Neural cell (in vitro differentiated cells): ENCODE data around the gene NELL1. TPM values are rescaled to one million over a fixed set of nuclear protein-coding genes. Genes with fewer than 3 reads are reported as not detected.

Source experiments
- H2AFZ ChIP-seq: fragments of 200-600, 300-800 bp; sonication (generic), shearing (Covaris generic); 2 replicates; pipeline ENCODE4 v1.6.0; 2014; ENCODE audit warnings: low read depth, mild to moderate bottlenecking, antibody characterized with exemption, low read length, moderate library complexity
- H3F3A ChIP-seq: fragments of 200-600 bp; shearing (Covaris generic); 2 replicates; pipeline ENCODE4 v1.6.1; 2016; ENCODE audit warnings: mild to moderate bottlenecking, moderate library complexity, mixed read lengths, antibody characterized with exemption, low read length; ENCODE audit not compliant: insufficient read depth, poor library complexity, severe bottlenecking
- H3K27ac ChIP-seq: fragments of 200-600, 300-800 bp; sonication (generic), shearing (Covaris generic); 2 replicates; pipeline ENCODE4 v1.5.1; 2014; ENCODE audit warnings: mild to moderate bottlenecking, low read length, moderate library complexity
- H3K27me3 ChIP-seq: fragments of 300-800, 200-600 bp; sonication (generic), shearing (Covaris generic); 2 replicates; pipeline ENCODE4 v1.6.0; 2014; ENCODE audit warnings: mild to moderate bottlenecking, low read depth, low read length, moderate library complexity; ENCODE audit not compliant: insufficient read depth
- H3K36me3 ChIP-seq: fragments of 300-800, 200-600 bp; sonication (generic), shearing (Covaris generic); 2 replicates; pipeline ENCODE4 v1.5.1; 2014; ENCODE audit warnings: mild to moderate bottlenecking, antibody characterized with exemption, low read length, moderate library complexity; ENCODE audit not compliant: insufficient read depth
- H3K4me2 ChIP-seq: fragments of 300-800, 200-600 bp; sonication (generic), shearing (Covaris generic); 2 replicates; pipeline ENCODE4 v1.6.0; 2014; ENCODE audit warnings: mild to moderate bottlenecking, low read length
- H3K4me3 ChIP-seq: fragments of 300-800, 200-600 bp; sonication (generic), shearing (Covaris generic); 2 replicates; pipeline ENCODE4 v1.5.1; 2014; ENCODE audit warnings: mild to moderate bottlenecking, low read length, moderate library complexity
- H3K79me2 ChIP-seq: fragments of 200-600 bp; shearing (Covaris generic); replicated peaks from 2 replicates; pipeline ENCODE4 v1.6.0; 2014; ENCODE audit warnings: mild to moderate bottlenecking, low read length, moderate library complexity; ENCODE audit not compliant: insufficient read depth
- H3K9ac ChIP-seq: fragments of 300-800, 200-600 bp; sonication (generic), shearing (Covaris generic); 2 replicates; pipeline ENCODE4 v1.6.1; 2016; ENCODE audit warnings: mild to moderate bottlenecking, low read length, mixed read lengths
- H3K9me2 ChIP-seq: fragments of 200-600 bp; shearing (Covaris generic); 2 replicates; pipeline ENCODE4 v1.6.1; 2016; ENCODE audit warnings: mild to moderate bottlenecking, low read length, mixed read lengths; ENCODE audit not compliant: insufficient read depth
- H3K9me3 ChIP-seq: fragments of 200-600, 300-800 bp; sonication (generic), shearing (Covaris generic); 2 replicates; pipeline ENCODE4 v1.6.1; 2016; ENCODE audit warnings: mild to moderate bottlenecking, mixed run types, low read length, moderate library complexity, mixed read lengths
- H4K20me1 ChIP-seq: fragments of 200-600 bp; shearing (Covaris generic); 2 replicates; pipeline ENCODE4 v1.6.1; 2016; ENCODE audit warnings: mild to moderate bottlenecking, mixed run types; ENCODE audit not compliant: insufficient read depth
- CTCF ChIP-seq: fragments of 450-650 bp; IDR thresholded peaks from 2 replicates; pipeline ENCODE4 v1.5.1; 2014; ENCODE audit warnings: antibody characterized with exemption, mild to moderate bottlenecking, moderate library complexity; ENCODE audit not compliant: poor library complexity, severe bottlenecking
- EP300 ChIP-seq: fragments of 450-650 bp; conservative IDR thresholded peaks from 2 replicates; pipeline ENCODE4 v1.6.1; 2014; ENCODE audit warnings: antibody characterized with exemption, mild to moderate bottlenecking, moderate library complexity; ENCODE audit not compliant: poor library complexity, severe bottlenecking
- EZH2 ChIP-seq: fragments of 200-600, 300-800 bp; shearing (Covaris generic), sonication (generic); IDR thresholded peaks from 2 replicates; pipeline ENCODE4 v1.6.1; 2014; ENCODE audit warnings: antibody characterized with exemption, low read length, borderline replicate concordance, mild to moderate bottlenecking; ENCODE audit not compliant: insufficient read depth, poor library complexity, severe bottlenecking
- MXI1 ChIP-seq: fragments of 450-650 bp; conservative IDR thresholded peaks from 2 replicates; pipeline ENCODE4 v1.6.1; 2014; ENCODE audit warnings: antibody characterized with exemption, mild to moderate bottlenecking; ENCODE audit not compliant: poor library complexity, severe bottlenecking
- POLR2AphosphoS5 ChIP-seq: IDR thresholded peaks from 2 replicates; pipeline ENCODE4 v1.6.1; 2012
- REST ChIP-seq: IDR thresholded peaks from 2 replicates; pipeline ENCODE4 v1.6.1; 2012; ENCODE audit warnings: borderline replicate concordance
- SMC3 ChIP-seq: fragments of 450-650 bp; conservative IDR thresholded peaks from 2 replicates; pipeline ENCODE4 v1.6.1; 2014; ENCODE audit warnings: antibody characterized with exemption, mild to moderate bottlenecking, moderate library complexity; ENCODE audit not compliant: poor library complexity
- polyA plus RNA-seq: library from polyadenylated mRNA; depleted of rRNA; stranded (reverse); fragments of >200 nt; gene quantifications from 2 replicates; pipeline ENCODE4 v1.2.3, GENCODE V29; 2014

Gene NELL1
- polyA plus RNA-seq, 1 donor from 2014 or later, result 70.4 TPM

- Histone ChIP-seq H3K27ac (peak overlapping the region; percentile 44), H3K9me3 (no peaks in the 10 kb centered on the region), H3K4me2 (peak overlapping the region; percentile 54)
Observed at GRCh38 chr11:20669820-20670684, 666 bp downstream of the NELL1 start.

More at GRCh38 chr11:20669820-20670684, 666 bp downstream of the NELL1 start:
- Histone ChIP-seq H3K9ac (peak overlapping the region; percentile 72), H2AFZ (no peak overlapping the region), H4K20me1 (no peaks in the 10 kb centered on the region), H3K79me2 (no peaks in the 10 kb centered on the region), H3K4me3 (peak overlapping the region; percentile 76), H3K36me3 (no peaks in the 10 kb centered on the region), H3F3A (no peaks in the 10 kb centered on the region), H3K9me2 (no peaks in the 10 kb centered on the region), H3K27me3 (peaks cover 52% of the 10 kb centered on the region)
- TF ChIP-seq REST (no peak), EP300 (no peak), EZH2 (no peak), CTCF (peak; percentile 32), POLR2AphosphoS5 (peak; percentile 12), MXI1 (peak; percentile 25), SMC3 (peak; percentile 21)
